Stimulated activated naive CD8-positive, alpha-beta T cell treated with anti-CD3 and anti-CD28 coated beads, Interleukin-15, amount 100 ng/mL, for 72 hours (primary cell): ENCODE measurements around the gene PRR19.

Experiments used
- ATAC-seq: fragments of 150-1000 bp; cut with Tn5 transposase; 2 replicates; pipeline ENCODE4 v1.10.0; 2021; ENCODE audit warnings: mild to moderate bottlenecking, moderate library complexity
- DNase-seq, 2 donors: peaks; one replicate each; pipeline ENCODE4 v3.0.0; 2021 to 2022
- H3K27ac Mint-ChIP-seq, 2 donors: one replicate each; pipeline ENCODE4 v1.8.0; 2022; ENCODE audit warnings: mild to moderate bottlenecking in 2 of 2, mixed read lengths in 2 of 2, moderate library complexity in 2 of 2
- H3K27me3 Mint-ChIP-seq: one replicate; pipeline ENCODE4 v1.8.0; 2022; ENCODE audit warnings: mixed read lengths
- H3K4me1 Mint-ChIP-seq: one replicate; pipeline ENCODE4 v1.8.0; 2022; ENCODE audit warnings: mild to moderate bottlenecking, mixed read lengths
- H3K4me3 Mint-ChIP-seq, 2 donors: one replicate each; pipeline ENCODE4 v1.8.0; 2022; ENCODE audit warnings: mild to moderate bottlenecking in 2 of 2, mixed read lengths in 2 of 2, moderate library complexity in 1 of 2
- H3K9me3 Mint-ChIP-seq, 2 donors: one replicate each; pipeline ENCODE4 v1.8.0; 2022; ENCODE audit warnings: mixed read lengths in 2 of 2

Gene PRR19

DNA sequence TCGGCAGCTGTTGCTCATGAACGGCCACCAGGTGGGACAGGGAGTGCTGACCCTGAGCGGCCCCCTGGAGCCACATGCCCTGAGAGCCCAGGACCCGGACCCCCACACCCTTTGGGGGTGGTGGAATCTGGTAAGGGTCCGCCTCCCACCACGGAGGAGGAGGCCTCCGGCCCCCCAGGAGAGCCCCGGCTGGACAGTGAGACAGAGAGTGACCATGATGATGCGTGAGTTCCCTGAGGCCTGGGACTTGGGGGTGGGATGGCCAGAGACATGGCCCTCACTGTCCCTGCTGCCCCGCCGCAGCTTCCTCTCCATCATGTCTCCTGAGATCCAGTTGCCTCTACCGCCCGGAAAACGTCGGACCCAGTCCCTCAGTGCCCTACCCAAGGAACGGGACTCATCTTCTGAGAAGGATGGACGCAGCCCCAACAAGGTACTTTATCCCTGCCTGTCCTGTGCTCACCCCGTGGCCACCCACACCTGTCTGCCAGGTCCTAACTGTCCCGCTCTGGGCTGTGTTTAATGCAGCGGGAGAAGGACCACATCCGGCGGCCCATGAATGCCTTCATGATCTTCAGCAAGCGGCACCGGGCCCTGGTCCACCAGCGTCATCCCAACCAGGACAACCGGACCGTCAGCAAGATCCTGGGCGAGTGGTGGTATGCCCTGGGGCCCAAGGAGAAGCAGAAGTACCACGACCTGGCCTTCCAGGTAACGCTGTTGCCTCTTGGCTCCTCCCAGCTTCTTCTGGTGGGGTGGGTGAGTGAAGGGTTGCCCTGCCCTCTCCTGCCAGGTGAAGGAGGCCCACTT is 14.7 kb upstream of the PRR19 start:
- no peaks in the 10 kb centered on the region for H3K9me3 Mint-ChIP-seq
- no peak overlapping the region for H3K4me3 Mint-ChIP-seq
- ATAC-seq (no peak), DNase-seq (no peak)
- H3K27me3 Mint-ChIP-seq: no peaks in the 10 kb centered on the region
- no peak overlapping the region for H3K27ac Mint-ChIP-seq
- peaks cover 33% of the 10 kb centered on the region for H3K4me1 Mint-ChIP-seq

DNA sequence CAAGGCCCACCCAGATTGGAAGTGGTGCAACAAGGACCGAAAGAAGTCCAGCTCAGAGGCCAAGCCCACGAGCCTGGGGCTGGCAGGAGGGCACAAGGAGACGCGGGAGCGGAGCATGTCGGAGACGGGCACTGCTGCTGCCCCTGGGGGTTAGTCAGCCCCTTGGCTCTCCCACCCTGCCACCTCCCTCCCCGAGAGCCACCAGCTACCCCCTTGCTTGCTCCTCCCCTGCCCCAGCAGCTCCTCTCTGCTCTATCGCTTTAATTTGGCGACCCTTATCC is 14.2 kb upstream of the PRR19 start:
- ATAC-seq (no peak), DNase-seq (no peak)
- Mint-ChIP-seq H3K27ac (no peak overlapping the region), H3K4me3 (no peak overlapping the region), H3K4me1 (peaks cover 33% of the 10 kb centered on the region), H3K9me3 (no peaks in the 10 kb centered on the region), H3K27me3 (no peaks in the 10 kb centered on the region)

DNA sequence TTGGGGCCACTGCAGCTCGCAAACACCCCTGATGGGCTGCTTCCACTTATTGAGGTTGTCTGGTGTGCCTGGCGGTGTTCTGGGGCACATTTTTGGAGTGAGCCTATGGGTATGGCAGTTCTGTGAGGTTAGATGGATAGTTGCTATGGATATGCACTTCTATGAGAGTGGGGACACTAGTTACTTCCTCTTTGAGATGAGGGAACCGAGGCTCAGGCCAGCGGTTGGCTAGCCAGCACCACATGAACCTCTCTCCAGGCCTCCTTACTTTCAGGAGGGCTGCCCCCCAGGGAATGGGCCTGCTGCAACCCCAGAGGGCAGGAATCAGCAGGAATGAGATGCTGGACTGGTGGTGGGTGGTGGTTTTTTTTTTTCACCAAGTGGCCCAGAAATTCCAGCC is 13.5 kb upstream of the PRR19 start:
- ATAC-seq: no peak
- no peak overlapping the region for H3K4me3 Mint-ChIP-seq
- no peak for DNase-seq
- H3K4me1 Mint-ChIP-seq: peaks cover 33% of the 10 kb centered on the region
- H3K27me3 Mint-ChIP-seq: no peaks in the 10 kb centered on the region
- no peaks in the 10 kb centered on the region for H3K9me3 Mint-ChIP-seq
- no peak overlapping the region for H3K27ac Mint-ChIP-seq

DNA sequence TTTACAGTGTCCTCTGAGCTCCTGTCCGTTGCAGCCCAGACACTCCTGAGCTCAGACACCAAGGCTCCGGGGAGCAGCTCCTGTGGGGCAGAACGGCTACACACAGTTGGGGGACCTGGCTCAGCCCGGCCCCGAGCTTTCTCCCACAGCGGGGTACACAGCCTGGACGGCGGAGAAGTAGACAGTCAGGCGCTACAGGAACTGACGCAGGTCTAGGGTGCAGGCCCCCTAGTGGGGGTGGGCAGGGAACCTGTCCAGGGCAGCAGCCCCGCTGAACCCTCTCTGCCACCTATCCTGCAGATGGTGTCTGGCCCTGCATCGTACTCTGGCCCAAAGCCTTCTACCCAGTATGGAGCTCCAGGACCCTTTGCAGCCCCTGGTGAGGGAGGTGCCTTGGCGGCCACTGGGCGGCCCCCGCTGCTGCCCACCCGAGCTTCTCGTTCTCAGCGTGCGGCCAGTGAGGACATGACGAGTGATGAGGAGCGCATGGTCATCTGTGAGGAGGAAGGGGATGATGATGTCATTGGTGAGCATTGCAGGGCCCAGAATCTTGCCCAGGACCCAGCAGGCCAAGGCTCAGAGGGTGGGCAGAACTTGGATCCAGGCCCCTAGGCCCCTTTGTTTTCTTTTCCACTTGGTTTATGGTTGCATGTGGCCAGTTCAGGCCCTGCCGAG is 12.9 kb upstream of the PRR19 start:
- ATAC-seq: no peak
- no peaks in the 10 kb centered on the region for H3K27me3 Mint-ChIP-seq
- peaks cover 33% of the 10 kb centered on the region for H3K4me1 Mint-ChIP-seq
- H3K4me3 Mint-ChIP-seq: no peak overlapping the region
- no peaks in the 10 kb centered on the region for H3K9me3 Mint-ChIP-seq
- no peak overlapping the region for H3K27ac Mint-ChIP-seq
- DNase-seq: no peak

DNA sequence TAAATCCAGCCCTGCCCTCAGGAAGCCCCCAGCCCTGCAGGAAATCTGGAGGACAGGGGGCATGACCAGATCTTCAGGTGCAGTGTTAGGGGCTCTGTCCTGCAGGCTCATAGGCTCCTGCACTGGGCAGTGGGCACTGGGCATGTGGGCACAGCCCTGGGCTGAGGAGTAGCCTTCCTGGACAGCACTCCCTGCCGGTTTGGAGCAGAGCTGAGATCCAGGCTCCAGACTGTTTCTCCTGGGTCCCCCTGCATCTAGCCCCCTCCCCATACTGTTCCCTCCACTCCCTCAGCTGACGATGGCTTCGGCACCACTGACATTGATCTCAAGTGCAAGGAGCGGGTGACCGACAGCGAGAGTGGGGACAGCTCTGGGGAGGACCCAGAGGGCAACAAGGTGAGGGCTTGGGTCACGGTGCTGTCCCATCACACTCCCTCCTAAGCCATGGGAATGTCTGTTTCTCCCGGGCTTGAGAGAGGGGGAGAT is 12.3 kb upstream of the PRR19 start:
- DNase-seq (no peak), ATAC-seq (no peak)
- no peaks in the 10 kb centered on the region for H3K27me3 Mint-ChIP-seq
- H3K9me3 Mint-ChIP-seq: no peaks in the 10 kb centered on the region
- no peak overlapping the region for H3K4me3 Mint-ChIP-seq
- H3K27ac Mint-ChIP-seq: no peak overlapping the region
- H3K4me1 Mint-ChIP-seq: peaks cover 32% of the 10 kb centered on the region

DNA sequence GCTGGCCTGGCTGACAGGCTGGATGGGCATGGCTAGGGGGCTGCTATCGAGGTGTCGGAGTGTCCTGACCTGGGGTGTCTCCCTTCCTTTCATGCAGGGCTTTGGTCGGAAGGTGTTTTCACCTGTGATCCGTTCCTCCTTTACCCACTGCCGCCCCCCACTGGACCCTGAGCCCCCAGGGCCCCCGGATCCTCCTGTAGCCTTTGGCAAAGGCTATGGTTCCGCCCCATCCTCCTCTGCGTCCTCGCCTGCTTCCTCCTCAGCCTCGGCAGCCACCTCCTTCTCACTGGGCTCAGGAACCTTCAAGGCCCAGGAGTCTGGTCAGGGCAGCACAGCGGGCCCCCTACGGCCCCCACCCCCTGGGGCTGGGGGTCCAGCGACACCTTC is 11.8 kb upstream of the PRR19 start:
- Mint-ChIP-seq H3K27ac (no peak overlapping the region), H3K4me3 (no peak overlapping the region), H3K9me3 (no peaks in the 10 kb centered on the region), H3K4me1 (peaks cover 26% of the 10 kb centered on the region), H3K27me3 (no peaks in the 10 kb centered on the region)
- ATAC-seq (no peak), DNase-seq (no peak)

DNA sequence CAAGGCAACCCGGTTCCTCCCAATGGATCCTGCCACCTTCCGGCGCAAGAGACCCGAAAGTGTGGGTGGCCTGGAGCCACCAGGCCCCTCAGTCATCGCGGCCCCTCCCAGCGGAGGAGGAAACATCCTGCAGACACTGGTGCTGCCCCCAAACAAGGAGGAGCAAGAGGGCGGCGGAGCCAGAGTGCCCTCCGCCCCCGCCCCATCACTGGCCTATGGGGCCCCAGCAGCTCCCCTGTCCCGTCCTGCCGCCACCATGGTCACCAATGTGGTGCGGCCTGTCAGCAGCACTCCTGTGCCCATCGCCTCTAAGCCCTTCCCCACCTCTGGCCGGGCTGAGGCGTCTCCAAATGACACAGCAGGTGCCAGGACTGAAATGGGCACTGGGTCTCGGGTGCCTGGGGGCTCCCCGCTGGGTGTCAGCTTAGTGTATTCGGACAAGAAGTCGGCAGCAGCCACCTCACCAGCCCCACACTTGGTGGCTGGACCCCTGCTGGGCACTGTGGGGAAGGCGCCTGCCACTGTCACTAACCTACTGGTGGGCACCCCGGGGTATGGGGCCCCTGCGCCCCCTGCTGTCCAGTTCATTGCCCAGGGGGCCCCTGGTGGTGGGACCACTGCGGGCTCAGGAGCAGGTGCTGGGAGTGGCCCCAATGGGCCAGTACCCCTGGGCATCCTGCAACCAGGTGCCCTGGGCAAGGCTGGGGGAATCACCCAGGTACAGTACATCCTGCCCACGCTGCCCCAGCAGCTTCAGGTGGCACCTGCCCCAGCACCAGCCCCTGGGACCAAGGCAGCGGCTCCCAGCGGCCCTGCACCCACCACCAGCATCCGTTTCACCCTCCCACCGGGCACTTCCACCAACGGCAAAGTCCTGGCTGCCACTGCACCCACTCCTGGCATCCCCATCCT is 11.2 kb upstream of the PRR19 start:
- no peak overlapping the region for H3K27ac Mint-ChIP-seq
- H3K4me3 Mint-ChIP-seq: no peak overlapping the region
- DNase-seq (peak; percentile 61 to 64), ATAC-seq (peak; percentile 75)
- H3K9me3 Mint-ChIP-seq: no peaks in the 10 kb centered on the region
- H3K4me1 Mint-ChIP-seq: peaks cover 20% of the 10 kb centered on the region
- H3K27me3 Mint-ChIP-seq: no peaks in the 10 kb centered on the region

DNA sequence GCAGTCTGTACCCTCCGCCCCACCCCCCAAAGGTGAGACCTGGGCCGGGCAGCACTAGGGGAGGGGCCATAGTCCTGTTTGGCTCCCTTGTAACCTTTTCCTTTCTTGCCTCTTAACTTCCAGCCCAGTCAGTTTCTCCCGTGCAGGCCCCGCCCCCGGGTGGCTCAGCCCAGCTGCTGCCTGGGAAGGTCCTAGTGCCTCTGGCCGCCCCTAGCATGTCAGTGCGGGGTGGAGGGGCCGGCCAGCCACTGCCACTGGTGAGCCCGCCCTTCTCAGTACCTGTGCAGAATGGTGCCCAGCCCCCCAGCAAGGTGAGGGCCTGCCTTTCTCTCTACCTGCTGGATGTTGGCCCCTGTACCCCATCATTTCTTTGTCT is 10.5 kb upstream of the PRR19 start:
- Mint-ChIP-seq H3K27ac (peak overlapping the region in 1 of 2 donors; percentile 35), H3K4me3 (no peak overlapping the region), H3K4me1 (peaks cover 20% of the 10 kb centered on the region), H3K9me3 (no peaks in the 10 kb centered on the region), H3K27me3 (no peaks in the 10 kb centered on the region)
- DNase-seq (no peak), ATAC-seq (no peak)

DNA sequence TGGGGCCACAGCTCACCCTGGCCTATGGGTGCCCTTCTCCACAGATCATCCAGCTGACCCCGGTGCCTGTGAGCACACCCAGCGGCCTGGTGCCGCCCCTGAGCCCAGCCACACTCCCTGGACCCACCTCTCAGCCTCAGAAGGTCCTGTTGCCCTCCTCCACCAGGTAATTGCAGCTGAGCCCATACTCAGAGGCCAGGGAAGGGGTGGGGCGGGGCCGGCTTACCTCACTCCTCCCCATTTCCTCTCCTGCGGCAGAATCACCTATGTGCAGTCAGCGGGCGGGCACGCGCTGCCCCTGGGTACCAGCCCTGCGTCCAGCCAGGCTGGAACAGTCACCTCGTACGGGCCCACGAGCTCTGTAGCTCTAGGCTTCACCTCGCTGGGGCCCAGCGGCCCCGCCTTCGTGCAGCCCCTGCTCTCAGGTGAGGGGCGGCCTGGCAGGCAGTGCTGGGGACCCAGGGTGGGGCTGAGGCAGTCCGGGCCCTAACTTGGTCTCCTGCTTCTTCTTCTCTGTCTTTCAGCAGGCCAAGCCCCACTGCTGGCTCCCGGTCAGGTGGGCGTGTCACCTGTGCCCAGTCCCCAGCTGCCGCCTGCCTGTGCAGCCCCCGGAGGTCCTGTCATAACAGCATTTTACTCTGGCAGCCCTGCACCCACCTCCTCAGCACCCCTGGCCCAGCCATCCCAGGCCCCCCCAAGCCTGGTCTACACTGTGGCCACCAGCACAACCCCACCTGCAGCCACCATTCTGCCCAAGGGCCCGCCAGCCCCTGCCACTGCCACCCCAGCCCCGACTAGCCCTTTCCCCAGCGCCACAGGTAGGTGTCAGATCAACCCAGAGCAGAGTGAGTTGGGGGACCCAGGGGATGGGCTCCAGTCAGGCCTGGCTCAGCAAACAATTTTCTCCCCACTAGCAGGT is 9.6 kb upstream of the PRR19 start:
- Mint-ChIP-seq H3K27ac (peak overlapping the region in 1 of 2 donors; percentile 48), H3K4me3 (no peak overlapping the region)
- no peak for DNase-seq

DNA sequence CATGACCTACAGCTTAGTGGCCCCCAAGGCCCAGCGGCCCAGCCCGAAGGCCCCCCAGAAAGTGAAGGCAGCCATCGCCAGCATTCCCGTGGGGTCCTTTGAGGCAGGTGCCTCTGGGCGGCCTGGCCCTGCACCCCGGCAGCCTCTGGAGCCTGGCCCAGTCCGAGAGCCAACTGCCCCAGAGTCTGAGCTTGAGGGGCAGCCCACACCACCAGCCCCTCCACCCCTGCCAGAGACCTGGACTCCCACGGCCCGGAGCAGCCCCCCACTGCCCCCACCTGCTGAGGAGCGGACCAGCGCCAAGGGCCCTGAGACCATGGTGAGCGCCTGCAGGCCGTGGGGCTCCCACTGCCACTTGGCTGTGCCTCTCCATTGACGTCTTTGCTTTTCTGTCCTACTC is 9.0 kb upstream of the PRR19 start:
- Mint-ChIP-seq H3K4me3 (no peak overlapping the region), H3K9me3 (no peaks in the 10 kb centered on the region), H3K4me1 (peaks cover 20% of the 10 kb centered on the region), H3K27me3 (no peaks in the 10 kb centered on the region), H3K27ac (no peak overlapping the region)
- DNase-seq: no peak
- ATAC-seq: no peak

More for the DNA sequence above, 9.6 kb upstream of the PRR19 start:
- Mint-ChIP-seq H3K9me3 (no peaks in the 10 kb centered on the region), H3K27me3 (no peaks in the 10 kb centered on the region), H3K4me1 (peaks cover 20% of the 10 kb centered on the region)
- no peak for ATAC-seq

DNA sequence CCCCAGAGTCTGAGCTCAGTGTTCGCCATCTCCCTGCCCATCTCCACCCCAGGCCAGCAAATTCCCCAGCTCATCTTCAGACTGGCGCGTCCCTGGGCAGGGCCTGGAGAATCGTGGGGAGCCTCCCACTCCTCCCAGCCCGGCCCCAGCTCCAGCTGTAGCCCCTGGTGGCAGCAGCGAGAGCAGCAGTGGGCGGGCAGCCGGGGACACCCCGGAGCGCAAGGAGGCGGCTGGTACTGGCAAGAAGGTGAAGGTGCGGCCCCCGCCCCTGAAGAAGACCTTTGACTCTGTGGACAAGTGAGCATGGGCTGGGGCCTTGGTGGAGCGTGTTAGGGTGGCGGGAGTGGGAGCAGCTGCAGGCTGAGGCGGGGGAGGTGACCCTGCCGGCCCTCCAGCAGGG is 8.4 kb upstream of the PRR19 start:
- DNase-seq (no peak), ATAC-seq (no peak)
- H3K27ac Mint-ChIP-seq: peak overlapping the region in 1 of 2 donors; percentile 89

DNA sequence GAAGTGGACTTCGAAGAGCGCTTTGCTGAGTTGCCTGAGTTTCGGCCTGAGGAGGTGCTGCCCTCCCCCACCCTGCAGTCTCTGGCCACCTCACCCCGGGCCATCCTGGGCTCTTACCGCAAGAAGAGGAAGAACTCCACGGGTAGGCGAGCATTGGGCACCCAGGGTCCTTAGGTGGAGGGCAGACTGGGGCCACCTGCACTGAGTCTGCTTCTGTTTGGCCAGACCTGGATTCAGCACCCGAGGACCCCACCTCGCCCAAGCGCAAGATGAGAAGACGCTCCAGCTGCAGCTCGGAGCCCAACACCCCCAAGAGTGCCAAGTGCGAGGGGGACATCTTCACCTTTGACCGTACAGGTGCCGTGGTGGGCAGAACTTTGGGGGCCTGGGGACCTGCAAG is 8.0 kb upstream of the PRR19 start:
- Mint-ChIP-seq H3K4me3 (no peak overlapping the region), H3K27me3 (no peaks in the 10 kb centered on the region), H3K4me1 (peaks cover 15% of the 10 kb centered on the region), H3K27ac (peak overlapping the region in 1 of 2 donors; percentile 3), H3K9me3 (no peaks in the 10 kb centered on the region)
- DNase-seq (no peak), ATAC-seq (no peak)

More for the DNA sequence above, 8.4 kb upstream of the PRR19 start:
- H3K9me3 Mint-ChIP-seq: no peaks in the 10 kb centered on the region
- H3K4me3 Mint-ChIP-seq: no peak overlapping the region
- no peaks in the 10 kb centered on the region for H3K27me3 Mint-ChIP-seq
- peaks cover 16% of the 10 kb centered on the region for H3K4me1 Mint-ChIP-seq

DNA sequence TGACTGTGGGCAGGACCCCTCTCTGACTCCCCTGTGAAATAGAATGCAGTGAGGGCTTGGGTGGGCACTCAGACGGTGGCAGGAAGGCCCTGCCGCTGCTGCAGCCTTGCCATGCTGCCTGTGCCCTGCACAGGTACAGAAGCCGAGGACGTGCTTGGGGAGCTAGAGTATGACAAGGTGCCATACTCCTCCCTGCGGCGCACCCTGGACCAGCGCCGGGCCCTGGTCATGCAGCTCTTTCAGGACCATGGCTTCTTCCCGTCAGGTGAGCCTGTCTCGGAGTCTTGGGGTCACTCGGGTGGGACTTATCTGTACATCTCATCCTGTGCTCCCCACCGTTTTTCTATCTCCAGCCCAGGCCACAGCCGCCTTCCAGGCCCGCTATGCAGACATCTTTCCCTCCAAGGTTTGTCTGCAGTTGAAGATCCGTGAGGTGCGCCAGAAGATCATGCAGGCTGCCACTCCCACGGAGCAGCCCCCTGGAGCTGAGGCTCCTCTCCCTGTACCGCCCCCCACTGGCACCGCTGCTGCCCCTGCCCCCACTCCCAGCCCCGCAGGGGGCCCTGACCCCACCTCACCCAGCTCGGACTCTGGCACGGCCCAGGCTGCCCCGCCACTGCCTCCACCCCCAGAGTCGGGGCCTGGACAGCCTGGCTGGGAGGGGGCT is 7.3 kb upstream of the PRR19 start:
- Mint-ChIP-seq H3K27me3 (no peaks in the 10 kb centered on the region), H3K4me1 (peaks cover 15% of the 10 kb centered on the region), H3K27ac (no peak overlapping the region), H3K4me3 (no peak overlapping the region), H3K9me3 (no peaks in the 10 kb centered on the region)
- no peak for DNase-seq
- no peak for ATAC-seq

DNA sequence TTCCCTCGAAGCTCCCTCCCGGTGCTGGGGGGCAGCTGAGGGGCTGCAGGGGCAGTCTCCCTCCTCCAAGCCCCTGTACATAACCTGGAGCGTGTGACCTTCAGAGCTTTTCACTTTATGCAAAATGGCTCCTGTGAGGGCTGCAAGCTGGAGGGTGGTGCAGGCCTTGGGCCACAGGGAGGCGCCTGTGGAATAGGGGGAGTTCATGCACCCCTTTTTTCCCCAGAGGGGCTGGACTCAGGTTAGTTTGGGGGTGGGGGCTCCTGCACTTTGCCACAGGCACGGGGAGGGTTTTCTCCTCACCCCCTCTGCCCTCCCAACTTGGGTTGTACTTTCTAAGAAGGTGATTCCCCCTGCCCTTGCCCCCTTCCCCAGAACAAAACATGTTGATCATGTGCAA is 6.6 kb upstream of the PRR19 start:
- Mint-ChIP-seq H3K27ac (peak overlapping the region in 1 of 2 donors; percentile 76), H3K4me3 (no peak overlapping the region), H3K9me3 (no peaks in the 10 kb centered on the region), H3K27me3 (no peaks in the 10 kb centered on the region), H3K4me1 (peaks cover 15% of the 10 kb centered on the region)
- no peak for ATAC-seq
- DNase-seq: no peak
